ENCODE results near the gene IREB2.

- TF ChIP-seq CTCF (IDR thresholded peaks at IDR 0.05): no peak
- TF ChIP-seq, protein P1, sequence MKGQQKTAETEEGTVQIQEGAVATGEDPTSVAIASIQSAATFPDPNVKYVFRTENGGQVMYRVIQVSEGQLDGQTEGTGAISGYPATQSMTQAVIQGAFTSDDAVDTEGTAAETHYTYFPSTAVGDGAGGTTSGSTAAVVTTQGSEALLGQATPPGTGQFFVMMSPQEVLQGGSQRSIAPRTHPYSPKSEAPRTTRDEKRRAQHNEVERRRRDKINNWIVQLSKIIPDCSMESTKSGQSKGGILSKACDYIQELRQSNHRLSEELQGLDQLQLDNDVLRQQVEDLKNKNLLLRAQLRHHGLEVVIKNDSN (CRISPR knock-in tag; IDR thresholded peaks at IDR 0.05): no peak
- no peak for TF ChIP-seq ZNF232 (CRISPR knock-in tag; IDR thresholded peaks at IDR 0.05)
- TF ChIP-seq GABPB1 (CRISPR knock-in tag; IDR thresholded peaks at IDR 0.05): no peak
- no peak for TF ChIP-seq ETV6 (CRISPR knock-in tag; IDR thresholded peaks at IDR 0.05)
- TF ChIP-seq, protein P2, sequence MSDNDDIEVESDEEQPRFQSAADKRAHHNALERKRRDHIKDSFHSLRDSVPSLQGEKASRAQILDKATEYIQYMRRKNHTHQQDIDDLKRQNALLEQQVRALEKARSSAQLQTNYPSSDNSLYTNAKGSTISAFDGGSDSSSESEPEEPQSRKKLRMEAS (CRISPR knock-in tag; IDR thresholded peaks at IDR 0.05): no peak
- no peak for TF ChIP-seq CREM (CRISPR knock-in tag; IDR thresholded peaks at IDR 0.05)
- TF ChIP-seq, protein P3, sequence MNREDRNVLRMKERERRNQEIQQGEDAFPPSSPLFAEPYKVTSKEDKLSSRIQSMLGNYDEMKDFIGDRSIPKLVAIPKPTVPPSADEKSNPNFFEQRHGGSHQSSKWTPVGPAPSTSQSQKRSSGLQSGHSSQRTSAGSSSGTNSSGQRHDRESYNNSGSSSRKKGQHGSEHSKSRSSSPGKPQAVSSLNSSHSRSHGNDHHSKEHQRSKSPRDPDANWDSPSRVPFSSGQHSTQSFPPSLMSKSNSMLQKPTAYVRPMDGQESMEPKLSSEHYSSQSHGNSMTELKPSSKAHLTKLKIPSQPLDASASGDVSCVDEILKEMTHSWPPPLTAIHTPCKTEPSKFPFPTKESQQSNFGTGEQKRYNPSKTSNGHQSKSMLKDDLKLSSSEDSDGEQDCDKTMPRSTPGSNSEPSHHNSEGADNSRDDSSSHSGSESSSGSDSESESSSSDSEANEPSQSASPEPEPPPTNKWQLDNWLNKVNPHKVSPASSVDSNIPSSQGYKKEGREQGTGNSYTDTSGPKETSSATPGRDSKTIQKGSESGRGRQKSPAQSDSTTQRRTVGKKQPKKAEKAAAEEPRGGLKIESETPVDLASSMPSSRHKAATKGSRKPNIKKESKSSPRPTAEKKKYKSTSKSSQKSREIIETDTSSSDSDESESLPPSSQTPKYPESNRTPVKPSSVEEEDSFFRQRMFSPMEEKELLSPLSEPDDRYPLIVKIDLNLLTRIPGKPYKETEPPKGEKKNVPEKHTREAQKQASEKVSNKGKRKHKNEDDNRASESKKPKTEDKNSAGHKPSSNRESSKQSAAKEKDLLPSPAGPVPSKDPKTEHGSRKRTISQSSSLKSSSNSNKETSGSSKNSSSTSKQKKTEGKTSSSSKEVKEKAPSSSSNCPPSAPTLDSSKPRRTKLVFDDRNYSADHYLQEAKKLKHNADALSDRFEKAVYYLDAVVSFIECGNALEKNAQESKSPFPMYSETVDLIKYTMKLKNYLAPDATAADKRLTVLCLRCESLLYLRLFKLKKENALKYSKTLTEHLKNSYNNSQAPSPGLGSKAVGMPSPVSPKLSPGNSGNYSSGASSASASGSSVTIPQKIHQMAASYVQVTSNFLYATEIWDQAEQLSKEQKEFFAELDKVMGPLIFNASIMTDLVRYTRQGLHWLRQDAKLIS (CRISPR knock-in tag; IDR thresholded peaks at IDR 0.05; ENCODE audit: borderline replicate concordance): no peak
- no peak for TF ChIP-seq JAZF1 (CRISPR knock-in tag; IDR thresholded peaks at IDR 0.05)
- TF ChIP-seq, protein P4, sequence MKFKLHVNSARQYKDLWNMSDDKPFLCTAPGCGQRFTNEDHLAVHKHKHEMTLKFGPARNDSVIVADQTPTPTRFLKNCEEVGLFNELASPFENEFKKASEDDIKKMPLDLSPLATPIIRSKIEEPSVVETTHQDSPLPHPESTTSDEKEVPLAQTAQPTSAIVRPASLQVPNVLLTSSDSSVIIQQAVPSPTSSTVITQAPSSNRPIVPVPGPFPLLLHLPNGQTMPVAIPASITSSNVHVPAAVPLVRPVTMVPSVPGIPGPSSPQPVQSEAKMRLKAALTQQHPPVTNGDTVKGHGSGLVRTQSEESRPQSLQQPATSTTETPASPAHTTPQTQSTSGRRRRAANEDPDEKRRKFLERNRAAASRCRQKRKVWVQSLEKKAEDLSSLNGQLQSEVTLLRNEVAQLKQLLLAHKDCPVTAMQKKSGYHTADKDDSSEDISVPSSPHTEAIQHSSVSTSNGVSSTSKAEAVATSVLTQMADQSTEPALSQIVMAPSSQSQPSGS (CRISPR knock-in tag; IDR thresholded peaks at IDR 0.05; ENCODE audit: borderline replicate concordance, low read depth): no peak
- no peak for TF ChIP-seq FOXK1 (CRISPR knock-in tag; IDR thresholded peaks at IDR 0.05)
Observed at GRCh38 chr15:78426300-78426699, 11.7 kb upstream of the IREB2 start.

All from WTC11 (cell line).